GM19025 (cell line): ENCODE results near the gene PDE4B.
"Not testable (repeated sequence)": the region's sequence is repeated elsewhere in the genome, so short reads cannot be mapped to it uniquely, and the experiment has no call there.

Experiments
- ATAC-seq: cut with Tn5 transposase; IDR thresholded peaks from one replicate; pipeline ENCODE4 v1.9.1; 2021; ENCODE audit warnings: mild to moderate bottlenecking, low read depth, moderate library complexity; ENCODE audit not compliant: unreplicated experiment

PDE4B gene

GRCh38 chr1:66104076-66104475 is 311.4 kb downstream of the PDE4B start:
- not testable (repeated sequence) for ATAC-seq

GRCh38 chr1:66108624-66109023 is 315.9 kb downstream of the PDE4B start:
- no peak for ATAC-seq

- no peak for ATAC-seq
Observed at GRCh38 chr1:66112744-66113400, 320.2 kb downstream of the PDE4B start.

- ATAC-seq: no peak
Observed at GRCh38 chr1:66119148-66119547, 326.5 kb downstream of the PDE4B start.

GRCh38 chr1:66124670-66125069 is 332.0 kb downstream of the PDE4B start:
- ATAC-seq: no peak

- not testable (repeated sequence) for ATAC-seq
Observed at GRCh38 chr1:66128641-66129040, 335.9 kb downstream of the PDE4B start.

- no peak for ATAC-seq
Observed at GRCh38 chr1:66132324-66132723, 339.6 kb downstream of the PDE4B start.

GRCh38 chr1:66134004-66134403 is 341.3 kb downstream of the PDE4B start:
- no peak for ATAC-seq

- no peak for ATAC-seq
Observed at GRCh38 chr1:66135161-66135560, 342.5 kb downstream of the PDE4B start.

- not testable (repeated sequence) for ATAC-seq
Observed at GRCh38 chr1:66136423-66136822, 343.7 kb downstream of the PDE4B start.

- ATAC-seq: no peak
Observed at GRCh38 chr1:66137235-66137634, 344.5 kb downstream of the PDE4B start.

GRCh38 chr1:66138613-66139012 is 345.9 kb downstream of the PDE4B start:
- ATAC-seq: no peak

- ATAC-seq: no peak
Observed at GRCh38 chr1:66140072-66140471, 347.4 kb downstream of the PDE4B start.

GRCh38 chr1:66143651-66144050 is 351.0 kb downstream of the PDE4B start:
- no peak for ATAC-seq

GRCh38 chr1:66147226-66147835 is 354.6 kb downstream of the PDE4B start:
- no peak for ATAC-seq

- ATAC-seq: no peak
Observed at GRCh38 chr1:66152034-66152433, 359.3 kb downstream of the PDE4B start.

- ATAC-seq: no peak
Observed at GRCh38 chr1:66154394-66154793, 361.7 kb downstream of the PDE4B start.

GRCh38 chr1:66156144-66156543 is 363.4 kb downstream of the PDE4B start:
- no peak for ATAC-seq

GRCh38 chr1:66159800-66160199 is 367.1 kb downstream of the PDE4B start:
- no peak for ATAC-seq

GRCh38 chr1:66160719-66161118 is 368.0 kb downstream of the PDE4B start:
- ATAC-seq: no peak

GRCh38 chr1:66166753-66167152 is 374.1 kb downstream of the PDE4B start:
- ATAC-seq: no peak

GRCh38 chr1:66167267-66167666 is 374.6 kb downstream of the PDE4B start:
- ATAC-seq: no peak
